A673 (cell line): ENCODE results near the gene STAB1. TPM values are rescaled to one million over a fixed set of nuclear protein-coding genes. Genes with fewer than 3 reads are reported as not detected.

Source experiments
- BruUV-seq: library from RNA; stranded (reverse); fragments of 400-500 nt; replicated peaks from 2 replicates; lab custom pipeline; 2021; lab: Mats Ljungman, UMichigan
- CTCF ChIA-PET: fragments of 300-600 bp; sonication (Branson Sonifier 250); formaldehyde crosslinking; loops from one replicate; lab custom pipeline; 2022; ENCODE audit warnings: antibody characterized with exemption; lab: Charles Lee
- POLR2A ChIA-PET: fragments of 300-600 bp; sonication (Branson Sonifier 250); formaldehyde crosslinking; loops from one replicate; lab custom pipeline; 2022; ENCODE audit warnings: antibody characterized with exemption; ENCODE audit not compliant: low non-redundant PET; lab: Charles Lee
- DNase-seq: peaks from one replicate; pipeline ENCODE4 v3.0.0-alpha.2; 2015; ENCODE audit warnings: low spot score
- H3K27ac ChIP-seq: fragments of 200-600 bp; sonication (generic); 2 replicates; pipeline ENCODE4 v1.5.1; 2016; ENCODE audit warnings: mixed run types, low read depth, mild to moderate bottlenecking, mixed read lengths, antibody characterized with exemption, low read length; ENCODE audit not compliant: poor library complexity, severe bottlenecking
- H3K27me3 ChIP-seq: fragments of 200-600 bp; sonication (generic); replicated peaks from 2 replicates; pipeline ENCODE4 v1.6.1; 2017; ENCODE audit warnings: mixed run types, low read depth, mild to moderate bottlenecking, mixed read lengths, antibody characterized with exemption, low read length; ENCODE audit not compliant: insufficient read depth, poor library complexity
- H3K36me3 ChIP-seq: fragments of 200-600 bp; sonication (generic); 2 replicates; pipeline ENCODE4 v1.6.1; 2016; ENCODE audit warnings: mixed run types, mild to moderate bottlenecking, mixed read lengths, antibody characterized with exemption, low read length; ENCODE audit not compliant: insufficient read depth, poor library complexity, severe bottlenecking
- H3K4me1 ChIP-seq: fragments of 200-600 bp; sonication (generic); 2 replicates; pipeline ENCODE4 v1.6.1; 2017; ENCODE audit warnings: mixed run types, mild to moderate bottlenecking, mixed read lengths, antibody characterized with exemption, low read length; ENCODE audit not compliant: insufficient read depth, poor library complexity, severe bottlenecking
- H3K4me3 ChIP-seq: fragments of 200-600 bp; sonication (generic); 2 replicates; pipeline ENCODE4 v1.5.1; 2016; ENCODE audit warnings: low read depth, mixed run types, mild to moderate bottlenecking, mixed read lengths, low read length; ENCODE audit not compliant: poor library complexity, severe bottlenecking
- H3K9me3 ChIP-seq: fragments of 200-600 bp; sonication (generic); 2 replicates; pipeline ENCODE4 v1.6.1; 2016; ENCODE audit warnings: mixed run types, low read depth, mild to moderate bottlenecking, mixed read lengths, antibody characterized with exemption, low read length; ENCODE audit not compliant: poor library complexity, severe bottlenecking
- EZH2 ChIP-seq: fragments of 200-600 bp; sonication (generic); IDR thresholded peaks from 2 replicates; pipeline ENCODE4 v1.6.1; 2017; ENCODE audit warnings: borderline replicate concordance, low read depth, mild to moderate bottlenecking, mixed read lengths, antibody characterized with exemption, low read length; ENCODE audit not compliant: poor library complexity, severe bottlenecking
- intact Hi-C: fragments of 100-400 bp; cut with micrococcal nuclease; formaldehyde crosslinking; loops from one replicate; pipeline ENCODE4 v1.10.0; 2022; ENCODE audit not compliant: unreplicated experiment
- total RNA-seq: library from RNA; stranded (reverse); gene quantifications from 2 replicates; pipeline ENCODE4 v1.2.3, GENCODE V29; 2021
- TF ChIP-seq, protein P1 (sequence below): fragments of 300-800, 200-600 bp; sonication (generic); conservative IDR thresholded peaks from 2 replicates; pipeline ENCODE4 v1.5.1; 2017; ENCODE audit warnings: low read depth, mild to moderate bottlenecking, antibody characterized with exemption, low read length, moderate library complexity, mixed read lengths

Gene STAB1
- total RNA-seq, 1 experiment from 2014 or later, result 0.41 TPM

- Histone ChIP-seq H3K27ac (no peak overlapping the region), H3K9me3 (no peaks in the 10 kb centered on the region), H3K4me3 (no peak overlapping the region), H3K27me3 (no peaks in the 10 kb centered on the region), H3K36me3 (peaks cover 3% of the 10 kb centered on the region), H3K4me1 (no peaks in the 10 kb centered on the region)
- TF ChIP-seq, protein P1, sequence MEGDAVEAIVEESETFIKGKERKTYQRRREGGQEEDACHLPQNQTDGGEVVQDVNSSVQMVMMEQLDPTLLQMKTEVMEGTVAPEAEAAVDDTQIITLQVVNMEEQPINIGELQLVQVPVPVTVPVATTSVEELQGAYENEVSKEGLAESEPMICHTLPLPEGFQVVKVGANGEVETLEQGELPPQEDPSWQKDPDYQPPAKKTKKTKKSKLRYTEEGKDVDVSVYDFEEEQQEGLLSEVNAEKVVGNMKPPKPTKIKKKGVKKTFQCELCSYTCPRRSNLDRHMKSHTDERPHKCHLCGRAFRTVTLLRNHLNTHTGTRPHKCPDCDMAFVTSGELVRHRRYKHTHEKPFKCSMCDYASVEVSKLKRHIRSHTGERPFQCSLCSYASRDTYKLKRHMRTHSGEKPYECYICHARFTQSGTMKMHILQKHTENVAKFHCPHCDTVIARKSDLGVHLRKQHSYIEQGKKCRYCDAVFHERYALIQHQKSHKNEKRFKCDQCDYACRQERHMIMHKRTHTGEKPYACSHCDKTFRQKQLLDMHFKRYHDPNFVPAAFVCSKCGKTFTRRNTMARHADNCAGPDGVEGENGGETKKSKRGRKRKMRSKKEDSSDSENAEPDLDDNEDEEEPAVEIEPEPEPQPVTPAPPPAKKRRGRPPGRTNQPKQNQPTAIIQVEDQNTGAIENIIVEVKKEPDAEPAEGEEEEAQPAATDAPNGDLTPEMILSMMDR, result no peak
- no peak for TF ChIP-seq EZH2
- BruUV-seq, result no TSS peak
- POLR2A ChIA-PET, result no interaction called here
- CTCF ChIA-PET, result no interaction called here
- intact Hi-C loops, result no loop called here
- DNase-seq, result no peak
These were observed 44.0 kb downstream of the STAB1 start for GRCh38 chr3:52539010-52539653.

DNA sequence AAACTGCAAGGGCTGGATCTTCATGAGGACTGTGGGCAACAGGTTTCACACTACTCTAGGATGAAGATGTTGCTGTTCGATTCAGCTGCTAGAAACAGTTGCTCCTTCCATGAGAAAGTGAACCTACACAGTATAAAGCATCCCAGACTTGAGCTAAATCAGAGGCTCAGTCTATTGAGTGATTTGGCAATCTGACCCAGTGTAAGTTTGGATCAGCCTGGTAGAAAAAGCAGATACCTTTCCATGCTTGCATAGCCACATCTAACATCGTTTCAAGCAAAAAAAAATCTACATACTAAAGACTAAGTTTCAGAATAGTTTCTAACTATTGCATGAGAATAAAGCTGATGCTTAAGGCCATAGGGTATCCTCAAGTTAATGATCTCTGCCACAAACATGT, 45.9 kb downstream of the STAB1 start:
- POLR2A ChIA-PET, result no interaction called here
- H3K4me3 ChIP-seq, result no peak overlapping the region
- no peaks in the 10 kb centered on the region for H3K27me3 ChIP-seq
- no peak for DNase-seq
- H3K4me1 ChIP-seq, result no peaks in the 10 kb centered on the region
- no peaks in the 10 kb centered on the region for H3K9me3 ChIP-seq
- intact Hi-C loops, result no loop called here
- peaks cover 3% of the 10 kb centered on the region for H3K36me3 ChIP-seq
- no peak overlapping the region for H3K27ac ChIP-seq
- no TSS peak for BruUV-seq
- TF ChIP-seq, protein P1, result no peak
- TF ChIP-seq EZH2, result no peak
- CTCF ChIA-PET, result no interaction called here

DNA sequence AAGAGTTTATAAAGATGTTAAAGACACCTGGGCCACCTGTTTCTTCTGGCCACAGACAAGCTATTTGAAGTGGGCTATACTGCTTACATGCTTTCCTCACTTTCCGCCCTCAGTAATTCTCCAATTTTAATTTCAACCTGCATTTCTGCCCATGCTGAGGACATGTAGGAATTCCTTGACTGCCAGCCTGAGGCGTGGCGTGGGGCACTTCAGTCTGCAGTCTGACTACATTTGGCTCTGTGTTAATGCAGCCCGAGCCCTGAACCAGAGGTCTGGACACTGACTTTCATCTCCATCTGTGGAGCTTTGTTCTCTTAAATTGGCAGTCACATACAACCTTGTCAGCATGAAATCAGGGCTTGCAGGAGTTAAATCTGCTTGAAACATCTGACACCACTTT, 49.8 kb downstream of the STAB1 start:
- CTCF ChIA-PET, result no interaction called here

More for the DNA sequence above, 49.8 kb downstream of the STAB1 start:
- TF ChIP-seq, protein P1, result no peak
- no peak for TF ChIP-seq EZH2
- Histone ChIP-seq H3K27me3 (no peaks in the 10 kb centered on the region), H3K4me3 (no peak overlapping the region), H3K27ac (no peak overlapping the region), H3K36me3 (peaks cover 12% of the 10 kb centered on the region), H3K4me1 (no peaks in the 10 kb centered on the region), H3K9me3 (no peaks in the 10 kb centered on the region)
- no peak for DNase-seq
- BruUV-seq, result no TSS peak
- intact Hi-C loops, result no loop called here
- POLR2A ChIA-PET, result interaction anchor here (0.5 kb wide), 1 partner anchor 1019 kb away, joined by 5 read pairs; no protein-coding TSS in a partner anchor
